NCI-H1436 treated with DMSO at 0.1 percent for 48 hours (cell line): Measurements from ENCODE around the gene ICAM1.

Experiments used
- DNase-seq: peaks from one replicate; lab custom pipeline; 2025; lab: John Stamatoyannopoulos, UW

The ICAM1 gene

DNA sequence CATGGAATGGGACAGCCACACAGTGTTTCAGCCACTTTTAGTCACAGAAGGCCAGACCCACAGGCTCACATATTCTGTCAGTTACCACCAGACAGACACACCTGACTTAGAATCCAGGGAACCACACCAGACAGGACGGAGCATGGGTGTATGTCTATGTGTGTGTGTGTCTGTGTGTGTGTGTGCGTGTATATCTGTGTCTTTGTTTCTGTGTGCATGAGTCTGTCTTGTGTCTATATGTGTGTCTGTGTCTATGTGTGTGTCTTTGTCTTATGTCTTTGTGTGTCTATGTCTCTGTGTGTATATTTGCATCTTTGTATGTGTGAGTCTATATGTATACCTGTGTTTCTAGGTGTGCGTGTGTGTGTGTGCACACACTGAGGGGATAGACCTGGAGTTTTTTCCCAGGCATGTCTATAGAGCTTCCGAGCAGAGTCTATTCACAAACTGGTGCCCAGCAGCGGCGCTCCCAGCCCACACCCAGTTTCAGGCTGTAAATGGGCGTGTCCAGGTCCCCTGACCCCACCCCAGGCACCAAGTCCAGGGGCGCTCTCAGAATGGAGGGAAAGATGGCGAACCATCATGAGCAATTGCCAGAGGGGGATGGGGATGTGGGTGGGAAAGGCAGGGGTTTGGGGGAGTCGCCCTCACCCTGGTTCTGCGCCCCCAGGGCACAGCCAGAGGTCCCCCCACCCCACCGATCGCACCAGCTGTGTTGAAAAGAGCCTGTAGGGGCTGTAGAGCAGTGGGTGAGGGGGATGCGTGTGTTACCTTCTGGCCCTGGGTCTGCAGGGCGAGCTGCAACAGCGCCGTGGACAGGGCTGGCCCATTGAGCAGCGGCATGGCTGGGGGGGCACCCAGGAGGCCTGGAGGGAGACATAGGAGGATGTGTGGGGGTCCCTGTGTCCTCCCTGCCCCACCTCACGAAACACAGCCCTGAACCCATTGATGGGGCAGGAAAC, 51.2 kb downstream of the ICAM1 start:
- DNase-seq: no peak

DNA sequence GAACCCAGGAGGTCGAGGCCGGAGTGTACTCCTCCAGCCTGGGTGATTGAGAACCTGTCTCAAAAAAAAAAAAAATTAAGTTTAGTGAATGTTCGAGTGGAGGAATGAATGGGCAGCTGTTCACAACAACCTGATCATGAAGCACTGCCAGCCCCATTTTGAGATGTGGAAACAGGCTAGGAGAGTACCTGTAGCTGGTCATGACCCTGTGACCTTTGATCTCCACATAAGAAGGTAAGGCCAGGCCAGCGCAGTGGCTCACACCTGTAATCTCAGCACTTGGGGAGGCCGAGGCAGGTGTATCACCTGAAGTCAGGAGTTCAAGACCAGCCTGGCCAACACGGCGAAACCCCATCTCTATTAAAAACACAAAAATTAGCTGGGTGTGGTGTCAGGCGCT, 54.8 kb downstream of the ICAM1 start:
- DNase-seq: no peak

DNA sequence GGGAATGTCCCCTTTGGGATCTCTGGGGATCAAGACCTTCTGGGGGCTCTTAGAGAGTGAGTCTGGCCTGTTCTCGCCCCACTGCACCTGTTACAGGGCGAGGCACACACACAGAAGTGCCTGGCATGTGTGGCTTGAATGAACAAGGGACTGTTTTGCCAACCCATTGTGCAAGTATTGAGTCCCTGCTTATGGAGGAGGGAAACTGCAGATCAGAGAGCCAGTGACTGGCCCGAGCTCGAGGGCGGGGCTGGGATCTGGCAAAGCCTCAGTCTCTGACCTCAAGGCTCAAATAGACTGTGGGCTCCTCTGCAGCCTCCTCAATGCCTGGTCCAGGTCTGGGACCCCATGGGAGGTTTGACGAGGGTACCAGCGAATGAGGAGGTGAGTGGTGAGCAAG, 56.9 kb downstream of the ICAM1 start:
- DNase-seq: no peak

DNA sequence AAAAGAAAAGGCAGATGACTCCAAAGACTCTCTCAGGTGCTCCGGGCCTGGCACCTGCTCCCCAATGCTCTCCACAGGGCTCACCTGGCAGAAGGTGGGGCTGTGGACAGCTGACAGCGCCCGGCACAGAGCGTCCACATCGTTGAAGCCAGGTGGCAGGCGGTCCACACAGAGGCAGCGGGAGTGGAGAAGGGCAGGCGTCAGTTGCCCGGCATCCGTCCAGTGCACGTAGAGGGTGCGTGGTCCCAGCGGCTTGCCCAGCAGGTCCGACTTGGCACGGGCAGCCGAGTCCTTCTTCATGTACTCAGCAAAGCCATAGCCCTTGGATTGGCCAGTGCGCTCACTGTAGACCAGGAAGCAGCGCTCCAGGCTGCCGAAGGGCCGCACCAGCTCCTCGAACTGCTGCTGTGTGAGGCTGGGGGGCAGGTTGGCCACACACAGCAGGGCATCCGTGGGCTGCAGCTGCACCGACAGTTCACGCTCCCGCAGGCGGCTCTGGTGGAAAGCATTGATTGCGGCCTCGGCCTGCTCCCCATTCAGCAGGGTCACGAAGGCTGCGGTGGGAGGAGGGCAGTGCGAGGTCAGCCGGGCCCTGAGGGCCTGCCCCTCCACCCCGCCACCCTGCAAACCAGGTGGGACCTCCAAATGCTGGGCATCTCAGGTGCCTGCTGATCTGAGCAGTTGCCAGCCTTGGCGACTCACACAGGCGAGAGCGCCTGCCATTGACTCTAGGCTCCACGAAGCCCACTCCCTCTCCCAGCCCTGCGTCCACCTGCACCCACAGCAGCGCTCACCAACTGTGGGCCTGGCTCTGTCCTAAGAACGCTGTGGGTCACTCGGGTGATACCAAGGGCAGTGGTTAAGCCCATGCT, 57.9 kb downstream of the ICAM1 start:
- DNase-seq: no peak

DNA sequence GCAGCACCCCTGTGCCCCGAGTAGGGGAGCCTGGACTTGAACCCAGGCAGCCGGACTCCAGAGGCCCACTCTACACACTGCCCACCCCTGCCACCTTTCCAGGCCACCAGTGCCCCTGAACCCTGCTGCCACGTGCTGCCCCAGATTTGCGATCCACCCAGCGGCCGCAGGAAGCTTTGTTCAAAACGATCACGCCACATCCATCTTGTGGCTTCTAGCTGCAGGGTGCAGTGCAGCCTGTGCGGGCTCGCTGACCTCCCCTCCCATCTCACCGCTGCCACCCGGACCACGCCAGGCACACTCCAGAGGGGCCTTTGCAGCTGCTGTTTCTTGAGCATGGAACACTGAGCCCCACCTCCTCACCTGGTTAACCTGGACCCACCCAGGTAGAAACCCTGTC, 58.6 kb downstream of the ICAM1 start:
- DNase-seq: no peak

DNA sequence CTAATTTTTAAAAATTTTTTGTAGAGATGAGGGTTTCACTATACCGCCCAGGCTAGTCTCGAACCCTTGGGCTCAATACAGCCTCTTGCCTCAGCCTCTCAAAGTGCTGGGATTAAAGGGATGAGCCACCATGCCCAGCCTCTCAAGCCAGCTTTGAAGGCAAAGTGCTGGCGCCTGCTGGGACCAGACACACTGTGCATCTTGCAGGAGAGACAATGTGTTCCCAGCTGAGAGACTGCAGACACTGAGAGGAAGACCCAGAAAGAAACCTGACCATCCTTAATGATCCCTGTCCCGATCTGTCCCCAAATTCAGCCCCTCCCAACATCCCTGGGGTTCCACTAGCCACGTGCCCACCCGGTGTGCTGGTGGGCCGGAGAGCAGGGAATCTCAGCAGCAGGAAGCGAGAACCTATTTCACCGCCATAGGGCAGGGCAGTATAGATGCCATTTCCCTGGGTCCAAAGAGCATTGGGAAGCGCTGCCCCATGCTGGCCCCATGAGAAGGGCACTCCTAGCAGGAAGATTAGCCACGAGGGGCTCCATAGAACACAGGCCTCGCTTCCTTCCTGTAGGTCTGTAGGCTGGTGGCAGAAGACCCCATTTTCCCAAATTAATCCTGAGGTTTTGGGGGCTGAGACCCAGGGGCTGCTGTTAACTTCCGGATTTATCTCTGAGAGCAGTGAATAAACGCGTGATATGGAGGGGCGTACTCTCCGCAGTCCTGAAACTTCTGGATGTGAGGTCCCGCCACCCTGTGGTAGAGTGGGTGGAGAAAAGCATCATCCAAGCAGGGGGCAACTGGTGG, 61.4 kb downstream of the ICAM1 start:
- no peak for DNase-seq

DNA sequence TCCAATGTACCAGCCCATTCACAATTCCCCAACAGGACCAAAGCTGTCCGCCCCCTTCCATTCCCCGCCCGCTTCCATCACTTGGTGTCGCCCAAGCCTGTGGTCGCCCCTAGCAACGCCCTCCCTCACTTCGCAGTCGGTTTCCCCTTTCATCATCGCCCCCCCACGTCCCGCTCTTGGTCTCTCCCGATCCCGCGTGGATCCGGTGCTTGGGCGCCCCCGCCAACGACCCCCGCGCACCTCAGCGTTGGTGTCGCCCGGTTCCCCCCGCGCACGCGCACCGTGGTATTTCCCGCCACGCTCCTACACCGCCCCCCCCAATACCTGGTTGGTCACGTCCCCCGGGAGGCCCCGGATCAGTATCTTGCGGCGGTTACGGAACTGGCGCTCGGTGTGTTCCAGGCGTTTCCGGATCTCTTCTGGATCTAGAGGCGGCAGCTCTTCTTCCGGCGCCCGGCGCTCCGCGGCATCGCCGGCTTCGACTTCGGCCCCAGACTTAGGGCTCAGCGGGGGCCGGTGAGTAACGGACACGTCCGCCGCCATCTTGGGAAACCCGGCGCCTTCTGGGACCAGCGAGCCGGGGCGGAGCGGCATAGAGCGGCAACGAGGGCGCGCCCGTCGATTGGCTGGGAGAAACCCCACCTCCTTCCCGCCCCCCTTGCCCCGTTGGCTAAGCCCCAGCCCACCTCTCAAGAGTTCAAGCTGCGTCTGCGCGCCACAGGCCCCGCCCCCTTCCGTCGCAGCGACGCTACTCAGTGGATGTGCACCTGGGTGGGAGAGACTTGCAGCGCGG, 62.2 kb downstream of the ICAM1 start, which contains the start of gene RAVER1:
Gene RAVER1, minus strand, starts transcription at position 565 of the 793 bp plus-strand sequence. Its CDS starts 22 bp downstream, at position 543.
- peak; percentile 72 for DNase-seq

DNA sequence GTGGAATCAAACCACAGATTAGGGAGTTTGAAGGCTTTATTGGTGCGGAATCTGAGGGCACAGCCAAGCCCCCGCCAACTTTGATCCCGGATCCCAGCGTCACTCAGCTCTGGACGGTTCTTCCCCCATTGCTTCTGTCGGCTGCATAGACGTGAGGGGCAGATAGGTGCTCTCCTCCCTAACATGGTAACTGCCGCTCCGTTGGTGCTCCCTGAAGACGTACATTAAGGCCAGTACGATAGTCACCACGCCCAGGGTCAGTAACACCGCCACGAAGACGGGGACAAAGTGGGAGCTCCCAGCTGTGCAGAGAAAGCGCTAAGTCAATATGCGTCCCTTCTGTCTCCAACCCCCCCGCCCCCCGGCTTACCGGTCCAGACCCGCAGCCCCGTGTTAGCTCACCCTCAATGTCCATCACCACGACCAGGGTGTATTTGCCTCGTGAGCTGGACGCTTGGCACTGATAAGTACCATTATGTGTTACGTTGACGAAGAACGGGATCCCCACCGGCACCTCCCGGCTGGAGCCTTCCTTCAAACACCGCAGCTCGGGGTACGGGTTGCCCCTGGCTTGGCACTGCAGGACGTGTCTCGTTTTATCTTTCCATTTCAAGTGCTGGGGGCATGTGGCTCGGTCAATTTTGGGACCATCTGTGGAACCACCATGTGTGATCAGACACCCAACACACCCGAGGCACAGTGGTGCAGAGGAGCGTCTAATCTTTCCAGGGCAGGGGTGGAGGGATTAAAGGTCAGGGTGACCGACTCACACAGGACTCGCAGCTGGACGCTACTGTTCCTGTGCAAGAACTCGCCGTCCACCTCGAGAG, 63.1 kb downstream of the ICAM1 start:
- no peak for DNase-seq

DNA sequence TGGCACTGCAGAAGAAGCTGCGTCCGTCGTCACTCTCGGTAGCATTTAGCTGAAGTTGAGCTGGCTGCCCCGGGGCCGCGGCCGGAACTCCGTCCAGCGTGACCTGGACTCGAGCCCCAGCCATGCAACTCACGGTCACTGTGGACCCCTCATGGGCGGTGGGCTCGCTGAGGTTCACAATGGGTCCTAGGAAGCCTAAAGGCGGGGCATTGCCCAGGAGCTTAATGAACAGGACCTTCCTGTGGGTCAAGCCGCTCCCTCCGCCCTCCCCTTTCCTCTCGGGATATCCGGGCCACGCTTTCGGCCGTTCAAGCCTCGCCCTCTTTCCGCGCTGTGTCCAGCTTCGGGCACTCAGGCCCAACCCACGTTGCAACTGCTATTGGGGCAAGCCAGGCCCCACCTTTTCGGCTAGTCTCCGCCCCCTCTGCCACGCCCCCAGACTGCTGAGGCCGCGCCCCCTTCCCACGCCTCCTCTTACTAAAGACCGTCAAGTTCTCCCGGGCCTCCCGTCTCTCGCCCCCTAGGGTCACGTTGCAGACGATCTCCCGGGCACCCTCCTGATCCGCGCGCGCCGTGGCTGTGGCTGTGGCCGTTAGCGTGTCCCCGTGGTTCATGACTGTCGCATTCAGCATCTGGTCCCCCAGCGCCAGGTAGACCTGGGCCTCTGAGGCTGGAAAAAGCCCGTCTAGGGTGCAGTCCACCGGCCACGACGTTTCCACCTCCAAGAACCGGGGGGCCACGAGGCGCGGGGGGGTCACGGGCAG, 63.9 kb downstream of the ICAM1 start:
- DNase-seq: peak; percentile 5

DNA sequence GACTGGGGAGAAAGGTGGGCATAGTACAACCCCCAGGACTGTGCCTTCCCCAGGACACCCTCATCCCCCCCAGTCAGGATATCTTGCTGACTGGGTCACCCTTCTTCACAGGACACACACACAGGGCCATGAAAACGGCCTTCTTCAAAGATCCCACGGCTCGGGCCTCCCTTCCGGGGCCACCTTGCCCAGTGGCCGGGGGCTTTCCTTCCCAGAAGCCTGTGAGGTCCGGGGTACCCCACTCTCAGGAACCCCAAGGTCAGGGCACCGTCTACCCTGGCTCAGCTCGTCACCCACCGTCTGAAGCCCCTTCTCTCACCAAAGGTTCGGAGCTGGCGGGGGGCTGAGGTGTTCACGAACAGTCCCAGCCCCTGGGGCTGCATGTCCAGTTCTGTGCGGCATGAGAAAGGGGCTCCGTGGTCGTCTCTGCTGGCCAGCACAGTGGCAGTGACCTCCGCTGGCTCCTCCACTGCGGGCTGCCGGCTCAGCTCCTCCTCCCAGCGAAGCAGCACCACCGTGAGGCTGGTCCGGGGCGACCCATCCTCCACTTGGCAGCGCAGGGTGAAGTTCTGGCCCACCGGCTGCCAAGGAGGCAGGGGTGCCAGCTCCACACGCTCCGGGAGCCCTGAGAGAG, 64.5 kb downstream of the ICAM1 start:
- no peak for DNase-seq
